Choroid plexus epithelial cell (primary cell): Measurements from ENCODE around the gene ACOX3.

ENCODE experiments used
- DNase-seq: peaks from one replicate; pipeline ENCODE4 v3.0.0-alpha.2; 2010; ENCODE audit warnings: low read depth
- H3K4me3 ChIP-seq: 2 replicates; pipeline ENCODE4 v1.5.1; 2011; ENCODE audit warnings: low read depth, mild to moderate bottlenecking, control low read depth, low read length, moderate library complexity
- CTCF ChIP-seq: conservative IDR thresholded peaks from 2 replicates; pipeline ENCODE4 v1.5.1; 2011; ENCODE audit warnings: low read depth, mild to moderate bottlenecking, control low read depth, inconsistent platforms, low read length, moderate library complexity

The ACOX3 gene

GRCh38 chr4:8331575-8331955, 109.0 kb downstream of the ACOX3 start:
- TF ChIP-seq CTCF, result no peak
- H3K4me3 ChIP-seq, result no peak overlapping the region
- no peak for DNase-seq

DNA sequence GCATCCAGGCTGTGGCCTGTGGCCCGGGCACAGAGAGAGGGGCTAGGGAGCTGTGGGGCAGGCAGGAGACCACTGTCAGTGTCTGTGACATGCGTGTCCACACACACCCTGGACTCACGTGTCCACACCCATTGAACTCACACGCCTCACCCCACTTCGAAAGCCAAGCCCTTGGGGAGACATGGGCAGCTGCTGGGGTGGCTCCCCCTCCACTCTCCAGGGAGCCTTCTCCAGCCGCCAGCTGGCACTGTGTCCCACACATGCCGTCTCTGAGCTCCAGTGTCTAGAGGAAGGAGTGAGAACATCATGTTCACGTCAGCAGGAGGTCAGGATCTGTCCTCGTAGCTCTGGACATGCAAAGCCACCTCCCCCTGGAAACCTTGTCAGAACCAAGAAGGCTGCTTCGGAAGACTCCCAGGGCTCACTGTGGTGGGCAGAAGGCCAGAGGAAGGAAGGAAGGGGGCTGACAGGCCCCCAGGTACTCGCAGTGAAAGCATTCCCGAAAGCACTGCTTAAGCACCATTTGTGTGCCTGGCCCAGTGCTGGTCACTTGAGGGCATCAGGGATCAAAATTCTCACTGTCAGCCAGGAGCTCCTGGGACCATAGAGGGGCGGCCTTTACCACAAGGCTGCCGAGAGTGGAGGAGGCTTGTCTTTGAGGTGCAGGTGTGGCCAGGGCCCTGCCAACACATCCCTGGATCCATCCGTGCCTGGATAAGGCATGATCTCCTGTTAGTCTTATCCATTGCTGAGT, 109.5 kb downstream of the ACOX3 start:
- no peak overlapping the region for H3K4me3 ChIP-seq
- peak; percentile 38 for DNase-seq
- peak; percentile 16 for TF ChIP-seq CTCF

DNA sequence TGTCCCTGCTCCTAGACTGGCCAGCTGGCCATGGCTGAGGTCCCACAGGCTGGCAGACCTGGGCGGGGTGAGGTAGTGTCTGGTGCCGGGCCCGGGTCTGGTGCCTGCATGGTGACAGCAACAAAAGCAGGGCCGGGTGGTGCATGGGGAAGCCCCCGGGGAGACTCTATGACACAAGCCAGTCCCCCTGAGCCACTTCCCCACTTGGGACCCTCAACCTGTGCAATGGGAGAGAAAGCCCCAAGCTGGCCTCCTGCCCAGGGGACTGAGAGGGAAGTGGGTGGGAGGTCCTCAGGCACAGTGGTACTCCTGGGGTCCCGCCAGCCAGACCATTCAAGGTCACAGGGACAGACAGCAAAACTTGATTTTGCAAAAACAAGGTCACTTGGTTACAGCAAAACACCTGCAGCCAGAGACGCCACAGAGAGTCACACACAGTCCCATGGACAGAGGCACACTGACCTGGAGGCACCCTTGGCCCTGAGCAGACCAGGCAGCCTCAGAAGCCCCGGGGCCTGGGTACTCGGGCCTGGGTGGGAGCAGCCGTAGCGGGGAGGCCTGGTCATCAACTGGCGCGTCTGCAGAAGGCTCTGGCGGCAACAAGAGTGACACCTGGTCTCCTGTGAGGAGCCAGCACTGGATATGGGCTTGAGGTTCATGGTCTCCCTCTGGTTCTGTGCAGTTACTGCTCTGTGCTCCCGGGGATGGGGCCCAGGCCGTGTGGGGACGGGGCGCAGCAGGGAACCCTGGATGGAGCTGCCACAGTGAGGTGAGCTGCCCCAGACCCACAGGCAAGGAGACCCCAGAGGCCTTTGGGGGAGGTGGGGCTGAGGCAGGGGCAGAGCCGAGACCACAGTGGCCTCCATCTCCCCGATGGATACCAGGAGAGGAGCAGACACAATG, 110.4 kb downstream of the ACOX3 start:
- TF ChIP-seq CTCF, result no peak
- no peak for DNase-seq
- no peak overlapping the region for H3K4me3 ChIP-seq

- no peak for TF ChIP-seq CTCF
- H3K4me3 ChIP-seq, result no peak overlapping the region
- no peak for DNase-seq
Observed at GRCh38 chr4:8329560-8329858, 111.0 kb downstream of the ACOX3 start.

DNA sequence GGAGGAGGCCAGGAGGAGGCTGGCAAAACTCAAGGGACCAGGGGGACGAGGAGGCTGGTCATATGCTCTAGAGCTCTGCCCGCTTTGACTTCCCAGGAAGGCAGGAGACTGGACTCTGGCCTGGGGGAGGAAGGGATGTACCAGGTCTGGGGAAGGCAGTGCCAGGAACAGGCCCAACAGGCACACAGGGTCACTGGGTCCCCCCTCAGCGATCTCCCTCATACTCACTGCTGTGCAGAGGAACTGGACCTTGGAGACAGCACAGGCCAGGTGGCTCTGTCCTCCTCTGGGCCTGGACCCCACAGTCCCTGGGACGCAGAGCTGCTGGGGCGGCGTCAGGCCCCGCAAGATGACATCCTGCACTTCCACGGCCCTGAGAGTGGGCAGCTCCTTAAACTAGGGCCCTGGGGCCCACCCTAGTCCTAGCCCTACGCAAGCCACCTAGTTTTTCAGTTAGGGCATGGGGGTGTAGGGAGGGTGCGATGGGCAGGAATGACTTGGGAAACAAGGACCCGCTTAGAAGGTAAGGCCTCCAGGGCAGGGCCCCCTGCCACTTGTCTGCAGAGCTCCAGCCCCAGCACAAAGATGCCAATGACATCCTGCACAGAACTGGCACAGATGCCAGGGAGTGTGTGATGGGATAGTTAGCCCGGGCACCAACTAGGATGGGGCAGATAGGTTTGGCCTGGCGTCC, 111.5 kb downstream of the ACOX3 start:
- H3K4me3 ChIP-seq, result no peak overlapping the region
- TF ChIP-seq CTCF, result no peak
- no peak for DNase-seq

- no peak for TF ChIP-seq CTCF
- H3K4me3 ChIP-seq, result no peak overlapping the region
- DNase-seq, result no peak
Observed at GRCh38 chr4:8328456-8328855, 112.1 kb downstream of the ACOX3 start.
